Common myeloid progenitor, CD34-positive (primary cell): ENCODE data around the gene ZSCAN10.

Experiments used
- CTCF ChIA-PET: fragments of 350-600 bp; sonication (Branson Sonifier 250); formaldehyde crosslinking; loops from one replicate; lab custom pipeline; 2021; ENCODE audit warnings: antibody characterized with exemption; lab: Charles Lee
- POLR2A ChIA-PET: fragments of 350-600 bp; sonication (Branson Sonifier 250); formaldehyde crosslinking; loops from one replicate; lab custom pipeline; 2021; ENCODE audit warnings: antibody characterized with exemption; lab: Charles Lee
- DNase-seq, 3 donors: peaks; one replicate each; pipeline versions ENCODE4 v3.0.0 to v3.0.0-alpha.2; 2013
- H3K27ac ChIP-seq, 2 experiments: 1 replicate in 1 of 2; 2 replicates in 1 of 2; pipeline ENCODE4 v1.7.0; 2013; ENCODE audit warnings: inconsistent platforms in 2 of 2, low read length in 2 of 2, mild to moderate bottlenecking in 2 of 2, low read depth in 1 of 2, moderate library complexity in 1 of 2; ENCODE audit not compliant: severe bottlenecking in 2 of 2, insufficient read depth in 1 of 2, poor library complexity in 1 of 2
- H3K27me3 ChIP-seq, 5 experiments: replicated peaks in 2 of 5; 1 replicate in 3 of 5; 2 replicates in 2 of 5; pipeline versions ENCODE4 v1.6.1 to v1.7.0; 2013; ENCODE audit warnings: low read length in 4 of 5, mild to moderate bottlenecking in 2 of 5, moderate library complexity in 2 of 5, inconsistent platforms in 1 of 5; ENCODE audit not compliant: insufficient read depth in 5 of 5, control insufficient read depth in 4 of 5
- H3K36me3 ChIP-seq, 4 experiments: 1 replicate in 2 of 4; 2 replicates in 2 of 4; pipeline versions ENCODE4 v1.6.1 to v1.7.0; 2013; ENCODE audit warnings: low read length in 3 of 4, control low read depth in 1 of 4, mild to moderate bottlenecking in 1 of 4; ENCODE audit not compliant: control insufficient read depth in 4 of 4, insufficient read depth in 4 of 4
- H3K4me1 ChIP-seq, 4 experiments: 1 replicate in 3 of 4; 2 replicates in 1 of 4; pipeline versions ENCODE4 v1.6.1 to v1.7.1; 2013; ENCODE audit warnings: low read length in 3 of 4, mild to moderate bottlenecking in 3 of 4, control low read depth in 1 of 4, inconsistent platforms in 1 of 4, moderate library complexity in 1 of 4; ENCODE audit not compliant: control insufficient read depth in 4 of 4, insufficient read depth in 4 of 4; ENCODE audit errors: control extremely low read depth in 1 of 4
- H3K4me3 ChIP-seq, 7 experiments: 1 replicate in 4 of 7; 2 replicates in 3 of 7; pipeline versions ENCODE4 v1.5.1 to v1.7.0; 2013; ENCODE audit warnings: mild to moderate bottlenecking in 7 of 7, low read length in 6 of 7, moderate library complexity in 6 of 7, inconsistent platforms in 2 of 7, low read depth in 2 of 7, control low read depth in 1 of 7; ENCODE audit not compliant: insufficient read depth in 4 of 7, control insufficient read depth in 1 of 7; ENCODE audit errors: extremely low read depth in 1 of 7
- H3K9me3 ChIP-seq, 5 experiments: 1 replicate in 4 of 5; 2 replicates in 1 of 5; pipeline versions ENCODE4 v1.6.1 to v1.7.1; 2013; ENCODE audit warnings: low read length in 4 of 5, mild to moderate bottlenecking in 2 of 5, inconsistent platforms in 1 of 5, low read depth in 1 of 5, moderate library complexity in 1 of 5; ENCODE audit not compliant: control insufficient read depth in 4 of 5, insufficient read depth in 2 of 5; ENCODE audit errors: control extremely low read depth in 1 of 5
- WGBS: methylation state at CpG from one replicate; pipeline ENCODE4 v1.1.5; 2013; ENCODE audit not compliant: insufficient coverage; 5-methylcytosine and 5-hydroxymethylcytosine counted together

The ZSCAN10 gene

DNA sequence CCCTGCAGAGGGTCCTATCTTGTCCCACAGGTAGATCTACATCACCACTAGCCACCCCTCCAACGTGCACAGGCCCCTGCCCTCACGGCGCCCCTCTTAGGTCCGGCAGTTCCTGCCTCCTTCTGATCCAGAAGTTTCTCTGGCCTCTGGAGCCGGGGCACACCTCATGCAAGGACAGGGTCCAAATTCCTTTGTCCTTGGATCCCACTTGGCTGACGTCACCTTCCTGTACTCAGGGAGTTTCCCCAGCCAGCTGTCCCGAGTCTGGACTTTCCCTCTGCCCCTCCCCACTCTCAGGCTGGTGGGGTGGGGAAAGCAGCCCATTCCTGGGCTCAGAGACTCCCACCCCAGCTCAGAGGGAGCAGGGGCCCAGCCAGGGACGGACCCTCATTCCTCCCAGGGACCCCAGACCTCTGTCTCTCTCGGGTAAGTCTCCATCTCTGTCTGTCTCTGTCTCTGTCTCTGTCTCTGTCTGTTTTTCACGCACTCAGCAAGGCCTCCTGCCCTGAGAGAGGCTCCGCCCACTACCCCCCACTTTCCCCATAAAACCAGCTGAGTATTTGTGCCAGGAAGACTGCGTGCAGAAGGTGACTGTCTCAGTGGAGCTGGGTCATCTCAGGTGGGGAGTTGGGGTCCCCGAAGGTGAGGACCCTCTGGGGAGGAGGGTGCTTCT lies 33.9 kb downstream of the ZSCAN10 start, which contains the start of gene IL32:
Gene IL32, plus strand, starts transcription at position 572 of the 673 bp plus-strand sequence. CDS start 172 bp downstream, outside the sequence.
- Histone ChIP-seq H3K9me3 (no peaks in the 10 kb centered on the region), H3K27ac (no peak within 1 kb of the TSS), H3K4me3 (no peak within 1 kb of the TSS), H3K27me3 (no peaks in the 10 kb centered on the region), H3K4me1 (peaks cover 0 to 27% (median 2%) of the 10 kb centered on the region in 4 experiments), H3K36me3 (no peaks in the 10 kb centered on the region)
- ChIA-PET CTCF (interaction anchor here (1.3 to 2.1 kb wide), 3 partner anchors 9 to 30 kb away, joined by 4 to 5 read pairs (median 5); no protein-coding TSS in a partner anchor), POLR2A (interaction anchor here (0.6 kb wide), 2 partner anchors 9 to 59 kb away, joined by 3 to 8 read pairs; no protein-coding TSS in a partner anchor)
- WGBS: 91% methylated on average over 9 of the region's 13 CpGs
- peak in 2 of 3 donors; percentile 35 to 61 for DNase-seq

DNA sequence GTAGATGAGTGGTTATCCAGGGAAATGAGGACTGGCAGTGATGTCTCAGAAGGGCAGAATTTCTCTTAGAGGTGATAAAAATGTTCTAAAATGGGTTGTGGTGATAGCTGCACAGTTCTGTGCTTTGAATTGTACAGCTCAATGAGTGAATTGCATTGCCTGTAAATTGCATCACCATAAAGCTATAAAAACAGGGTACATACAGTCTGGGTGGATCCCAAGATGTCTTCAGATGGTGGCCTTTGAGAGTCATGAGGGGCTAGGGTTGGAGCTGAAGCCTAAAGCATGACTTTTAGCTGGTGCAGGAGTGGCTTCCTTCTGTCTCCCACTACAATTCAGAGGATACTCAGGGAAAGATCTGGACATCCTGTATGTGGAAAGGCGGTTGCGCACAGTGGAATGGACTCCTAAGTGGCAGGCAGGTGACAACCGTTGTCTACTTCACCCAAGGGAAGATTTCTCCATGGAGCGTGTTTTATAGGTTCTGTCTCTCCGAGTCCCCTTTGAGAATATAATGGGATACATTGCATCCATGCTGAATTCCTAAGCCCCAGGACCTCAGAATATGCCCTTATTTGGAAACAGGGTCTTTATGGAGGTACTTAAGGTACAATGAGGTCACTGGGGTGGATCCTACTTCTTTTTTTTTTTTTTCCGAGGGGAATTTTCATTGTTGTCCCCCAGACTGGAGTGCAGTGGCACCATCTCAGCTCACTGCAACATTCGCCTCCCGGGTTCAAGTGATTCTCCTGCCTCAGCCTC lies 35.3 kb downstream of the ZSCAN10 start:
- Histone ChIP-seq H3K9me3 (no peaks in the 10 kb centered on the region), H3K27ac (no peak overlapping the region), H3K4me1 (peaks cover 0 to 34% (median 11%) of the 10 kb centered on the region in 4 experiments), H3K27me3 (no peaks in the 10 kb centered on the region), H3K4me3 (no peak overlapping the region), H3K36me3 (no peaks in the 10 kb centered on the region)
- ChIA-PET CTCF (interaction anchor here (0.8 to 6.5 kb wide), 10 partner anchors 11 to 105 kb away, joined by 3 to 51 read pairs (median 6); partner anchors contain the start of gene ZSCAN10), POLR2A (interaction anchor here (0.7 kb wide), 1 partner anchor 25 kb away, joined by 3 read pairs; no protein-coding TSS in a partner anchor)
- 98% methylated on average over 7 of the region's 8 CpGs for WGBS
- DNase-seq: no peak

DNA sequence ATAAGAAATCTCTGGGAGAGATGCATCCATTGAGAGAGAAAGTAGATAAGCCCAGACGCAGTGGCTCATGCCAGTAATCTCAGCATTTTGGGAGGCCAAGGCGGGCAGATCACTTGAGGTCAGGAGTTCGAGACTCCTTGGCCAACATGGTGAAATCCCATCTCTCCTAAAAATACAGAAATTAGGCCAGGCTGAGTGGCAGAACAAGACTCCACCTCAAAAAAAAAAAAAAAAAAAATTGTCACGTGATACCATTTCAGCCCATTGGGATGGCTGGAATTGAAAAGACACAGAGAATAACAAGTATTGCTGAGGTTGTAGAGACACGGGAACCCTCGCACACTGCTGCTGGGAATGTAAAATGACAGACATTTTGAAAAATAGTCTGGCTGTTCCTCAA lies 36.5 kb downstream of the ZSCAN10 start:
- no peak overlapping the region for H3K27ac ChIP-seq
- WGBS: 82% methylated on average over 2 of the region's 6 CpGs
- ChIA-PET CTCF (interaction anchor here (1.1 to 6.5 kb wide), 6 partner anchors 12 to 67 kb away, joined by 3 to 51 read pairs (median 8); partner anchors contain the start of gene ZSCAN10), POLR2A (no interaction called here)
- DNase-seq: no peak
- peaks cover 0 to 3% (median 0%) of the 10 kb centered on the region in 5 experiments for H3K27me3 ChIP-seq
- H3K36me3 ChIP-seq: no peaks in the 10 kb centered on the region
- H3K4me1 ChIP-seq: peaks cover 0 to 38% (median 22%) of the 10 kb centered on the region in 4 experiments
- no peaks in the 10 kb centered on the region for H3K9me3 ChIP-seq
- H3K4me3 ChIP-seq: no peak overlapping the region

DNA sequence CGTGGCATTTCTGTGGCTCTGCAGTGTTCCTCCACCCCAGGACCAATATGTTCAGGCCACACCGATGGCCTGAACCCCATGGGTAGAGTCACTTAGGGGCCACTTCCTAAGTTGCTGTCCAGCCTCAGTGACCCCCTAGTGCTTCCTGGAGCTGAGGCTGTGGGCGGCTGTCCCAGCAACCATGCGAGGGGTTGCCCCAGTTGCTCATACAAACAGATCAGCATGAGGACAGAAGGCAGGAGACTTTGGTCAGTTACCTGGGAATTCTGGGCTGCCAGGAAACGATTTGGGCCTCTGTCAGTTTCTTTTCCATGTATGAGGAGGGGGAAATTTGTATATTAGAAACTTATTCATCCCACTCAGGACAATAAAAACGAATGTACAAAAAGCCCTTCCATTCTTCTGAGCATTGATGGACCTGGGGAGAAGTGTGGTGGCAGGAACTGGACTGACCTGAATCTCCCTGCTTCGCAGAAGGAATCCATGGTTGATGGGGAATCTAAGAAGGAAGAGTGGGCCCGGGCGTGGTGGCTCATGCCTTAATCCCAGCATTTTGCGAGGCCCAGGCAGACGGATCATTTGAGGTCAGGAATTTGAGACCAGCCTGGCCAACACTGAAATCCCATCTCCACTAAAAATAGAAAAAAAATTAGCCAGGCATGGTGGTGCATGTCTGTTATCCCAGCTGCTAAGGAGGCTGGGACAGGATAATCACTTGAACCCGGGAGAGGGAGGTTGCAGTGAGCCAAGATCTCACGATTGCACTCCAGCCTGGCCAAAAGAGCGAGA lies 38.6 kb downstream of the ZSCAN10 start:
- Histone ChIP-seq H3K4me1 (peaks cover 0 to 52% (median 37%) of the 10 kb centered on the region in 4 experiments), H3K36me3 (no peaks in the 10 kb centered on the region), H3K9me3 (no peaks in the 10 kb centered on the region), H3K27ac (no peak overlapping the region), H3K4me3 (no peak overlapping the region), H3K27me3 (peaks cover 0 to 6% (median 0%) of the 10 kb centered on the region in 5 experiments)
- ChIA-PET CTCF (interaction anchor here (1.1 to 6.6 kb wide), 9 partner anchors 10 to 98 kb away, joined by 3 to 82 read pairs (median 16); partner anchors contain the start of genes ZNF213 and ZSCAN10), POLR2A (no interaction called here)
- DNase-seq: no peak
- WGBS: 100% methylated on average over 5 of the region's 14 CpGs

DNA sequence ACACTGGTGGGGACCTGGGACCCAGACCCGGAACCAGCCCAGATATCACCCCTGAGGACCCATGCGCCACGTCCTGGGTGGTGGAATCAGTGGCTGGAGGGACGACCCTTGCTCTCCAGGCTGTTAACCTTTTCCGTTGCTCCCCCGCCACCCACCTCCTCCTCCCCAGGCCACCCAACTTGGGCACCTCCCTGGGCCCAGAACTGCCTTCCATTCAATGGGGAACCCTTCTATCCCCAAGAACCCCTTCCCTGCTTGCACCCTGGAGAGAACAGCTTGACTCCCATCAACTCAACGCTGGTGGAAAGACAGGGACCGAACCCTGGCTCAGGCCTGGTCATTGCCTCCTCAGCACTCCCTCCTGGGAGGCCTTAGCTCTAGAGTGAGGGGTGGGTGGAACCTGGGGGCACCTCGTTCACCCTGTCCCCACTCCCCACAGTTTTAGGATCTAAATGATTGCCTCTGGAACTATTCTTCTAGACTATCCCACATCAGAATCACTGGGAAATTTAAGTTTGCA lies 39.3 kb downstream of the ZSCAN10 start:
- peaks cover 0 to 6% (median 0%) of the 10 kb centered on the region in 5 experiments for H3K27me3 ChIP-seq
- WGBS: 59% methylated on average over 7 of the region's 9 CpGs
- CTCF ChIA-PET: interaction anchor here (0.8 to 6.6 kb wide), 13 partner anchors 11 to 99 kb away, joined by 3 to 82 read pairs (median 7); partner anchors contain the start of genes ZNF213 and ZSCAN10
- peak overlapping the region; percentile 64 to 90 (median 76) for H3K4me3 ChIP-seq
- H3K36me3 ChIP-seq: no peaks in the 10 kb centered on the region
- peaks cover 0 to 55% (median 45%) of the 10 kb centered on the region in 4 experiments for H3K4me1 ChIP-seq
- H3K27ac ChIP-seq: peak overlapping the region in 1 of 2 experiments; percentile 61
- no peak for DNase-seq
- H3K9me3 ChIP-seq: no peaks in the 10 kb centered on the region
- POLR2A ChIA-PET: no interaction called here

DNA sequence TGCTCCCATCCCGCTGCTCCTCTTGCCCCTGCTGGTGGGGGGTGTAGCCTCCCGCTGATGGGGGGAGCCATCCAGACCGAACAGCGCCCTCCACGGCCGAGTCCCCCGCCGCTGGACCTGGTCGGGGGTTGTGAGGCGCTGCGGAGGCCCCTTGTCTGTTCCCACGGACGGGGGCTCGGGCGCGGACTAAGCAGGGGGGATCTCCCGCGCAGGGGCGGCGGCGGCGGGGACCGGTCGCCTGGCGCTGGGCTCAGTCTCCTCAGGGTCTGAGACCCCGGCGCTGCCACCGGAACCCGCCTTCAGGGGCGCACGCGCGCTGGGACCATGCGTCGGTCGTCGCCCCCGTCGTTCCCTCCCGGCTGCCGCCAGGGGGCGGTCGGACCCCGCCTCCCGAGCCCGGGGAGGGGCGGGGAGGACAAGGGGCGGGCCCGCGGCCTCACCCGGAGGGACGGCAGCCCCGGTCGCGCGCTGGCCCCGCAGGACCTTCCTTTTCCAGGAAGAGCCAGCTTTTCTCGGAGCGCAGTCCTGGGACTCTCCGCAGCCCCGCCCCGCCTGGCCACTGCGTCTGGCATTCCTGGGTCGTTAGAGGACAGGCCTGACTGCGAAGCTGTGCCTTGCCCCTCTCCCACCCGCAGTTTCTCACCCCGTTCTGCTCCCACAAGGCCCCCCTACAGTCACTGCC lies 39.9 kb downstream of the ZSCAN10 start:
- ChIA-PET POLR2A (no interaction called here), CTCF (interaction anchor here (0.6 to 6.6 kb wide), 21 partner anchors 11 to 402 kb away, joined by 3 to 82 read pairs (median 4); partner anchors contain the start of genes ZNF213 and ZSCAN10)
- peak overlapping the region; percentile 64 to 90 (median 76) for H3K4me3 ChIP-seq
- peaks cover 0 to 57% (median 48%) of the 10 kb centered on the region in 4 experiments for H3K4me1 ChIP-seq
- no peaks in the 10 kb centered on the region for H3K36me3 ChIP-seq
- peaks cover 0 to 6% (median 0%) of the 10 kb centered on the region in 5 experiments for H3K27me3 ChIP-seq
- WGBS: 0% methylated on average over 59 of the region's 67 CpGs
- peak overlapping the region in 1 of 2 experiments; percentile 61 for H3K27ac ChIP-seq
- H3K9me3 ChIP-seq: no peaks in the 10 kb centered on the region
- DNase-seq: peak; percentile 75 to 83 (median 78)
